Measurements from ENCODE around the gene RNF20.

Gene RNF20

DNA sequence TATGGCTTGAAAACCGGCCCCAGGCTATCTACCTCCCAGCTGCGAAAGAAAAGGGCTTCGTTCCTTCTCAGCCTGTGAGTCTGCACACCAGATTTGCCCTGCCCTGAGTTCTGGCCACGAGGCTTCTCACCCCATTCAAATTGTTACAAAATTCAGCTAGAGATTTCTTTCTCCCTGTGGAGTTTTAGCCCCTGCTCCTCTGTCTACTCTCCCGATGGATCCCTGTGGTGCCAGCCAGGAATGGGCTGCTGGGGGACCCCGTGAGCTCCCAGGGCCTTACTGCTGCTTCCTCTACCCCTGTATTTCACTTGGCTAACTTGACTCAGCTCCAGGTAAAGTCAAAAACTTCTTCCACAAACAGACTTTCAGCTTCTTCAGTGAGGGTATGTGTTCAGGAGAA lies 9.3 kb upstream of the RNF20 start:
- Histone ChIP-seq H3K27me3 (replicated peaks; ENCODE audit: control insufficient read depth, insufficient read depth, low read length) (no peaks in the 10 kb centered on the region), H3K4me3 (replicated peaks; ENCODE audit: low read depth, low read length) (no peak overlapping the region), H3K36me3 (ENCODE audit: control insufficient read depth, insufficient read depth, low read length) (no peaks in the 10 kb centered on the region)
- TF ChIP-seq CTCF (IDR thresholded peaks at IDR 0.05; ENCODE audit: insufficient read depth, low read length, poor library complexity, severe bottlenecking): no peak
- DNase-seq (ENCODE audit: extremely low read depth, insufficient read length): no peak

DNA sequence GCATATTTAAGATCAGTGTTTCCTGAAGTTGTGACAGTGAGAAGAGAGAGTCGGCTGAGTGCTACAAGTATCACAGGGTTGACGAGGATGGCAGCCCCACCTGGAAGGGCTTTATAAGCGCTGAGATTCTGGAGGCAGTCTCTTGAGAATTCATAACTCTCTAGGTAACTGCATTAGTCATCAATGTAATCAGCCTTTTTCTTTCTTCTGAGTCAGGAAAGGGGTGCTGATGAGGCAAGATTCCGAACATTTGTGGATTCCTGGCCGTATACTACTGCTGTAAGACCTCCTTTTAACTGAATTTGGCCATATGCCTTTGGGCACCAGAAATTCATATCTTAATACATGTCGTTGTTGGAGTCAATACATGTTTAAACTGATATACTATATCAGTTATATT lies 6.6 kb upstream of the RNF20 start:
- Histone ChIP-seq H3K36me3 (ENCODE audit: control insufficient read depth, insufficient read depth, low read length) (no peaks in the 10 kb centered on the region), H3K4me3 (replicated peaks; ENCODE audit: low read depth, low read length) (no peak overlapping the region), H3K27me3 (replicated peaks; ENCODE audit: control insufficient read depth, insufficient read depth, low read length) (no peaks in the 10 kb centered on the region)
- no peak for DNase-seq (ENCODE audit: extremely low read depth, insufficient read length)
- TF ChIP-seq CTCF (IDR thresholded peaks at IDR 0.05; ENCODE audit: insufficient read depth, low read length, poor library complexity, severe bottlenecking): no peak

- H3K36me3 ChIP-seq (ENCODE audit: control insufficient read depth, insufficient read depth, low read length): no peaks in the 10 kb centered on the region
- no peak for DNase-seq (ENCODE audit: extremely low read depth, insufficient read length)
- TF ChIP-seq CTCF (IDR thresholded peaks at IDR 0.05; ENCODE audit: insufficient read depth, low read length, poor library complexity, severe bottlenecking): no peak
- no peaks in the 10 kb centered on the region for H3K27me3 ChIP-seq (replicated peaks; ENCODE audit: control insufficient read depth, insufficient read depth, low read length)
- H3K4me3 ChIP-seq (replicated peaks; ENCODE audit: low read depth, low read length): no peak overlapping the region
Observed at GRCh38 chr9:101528015-101528414, 5.6 kb upstream of the RNF20 start.

GRCh38 chr9:101530076-101530711 lies 3.5 kb upstream of the RNF20 start:
- Histone ChIP-seq H3K27me3 (replicated peaks; ENCODE audit: control insufficient read depth, insufficient read depth, low read length) (no peaks in the 10 kb centered on the region), H3K4me3 (replicated peaks; ENCODE audit: low read depth, low read length) (no peak overlapping the region), H3K36me3 (ENCODE audit: control insufficient read depth, insufficient read depth, low read length) (no peaks in the 10 kb centered on the region)
- peak; percentile 66 for TF ChIP-seq CTCF (IDR thresholded peaks at IDR 0.05; ENCODE audit: insufficient read depth, low read length, poor library complexity, severe bottlenecking)
- peak; percentile 10 for DNase-seq (ENCODE audit: extremely low read depth, insufficient read length)

- no peak for DNase-seq (ENCODE audit: extremely low read depth, insufficient read length)
- Histone ChIP-seq H3K36me3 (ENCODE audit: control insufficient read depth, insufficient read depth, low read length) (no peaks in the 10 kb centered on the region; the same call in none of the 2 replicates), H3K27me3 (replicated peaks; ENCODE audit: control insufficient read depth, insufficient read depth, low read length) (no peaks in the 10 kb centered on the region), H3K4me3 (replicated peaks; ENCODE audit: low read depth, low read length) (no peak overlapping the region)
- TF ChIP-seq CTCF (IDR thresholded peaks at IDR 0.05; ENCODE audit: insufficient read depth, low read length, poor library complexity, severe bottlenecking): no peak
Observed at GRCh38 chr9:101536351-101536750, 2.7 kb downstream of the RNF20 start.

- Histone ChIP-seq H3K36me3 (ENCODE audit: control insufficient read depth, insufficient read depth, low read length) (no peaks in the 10 kb centered on the region; the same call in none of the 2 replicates), H3K27me3 (replicated peaks; ENCODE audit: control insufficient read depth, insufficient read depth, low read length) (no peaks in the 10 kb centered on the region), H3K4me3 (replicated peaks; ENCODE audit: low read depth, low read length) (no peak overlapping the region)
- no peak for DNase-seq (ENCODE audit: extremely low read depth, insufficient read length)
- TF ChIP-seq CTCF (IDR thresholded peaks at IDR 0.05; ENCODE audit: insufficient read depth, low read length, poor library complexity, severe bottlenecking): no peak
Observed at GRCh38 chr9:101536938-101537337, 3.3 kb downstream of the RNF20 start.

Data from GM06990 (cell line).